Adipose tissue (tissue), 3 donors: ENCODE measurements around the gene SH3BP2. TPM values are rescaled to one million over a fixed set of nuclear protein-coding genes. Genes with fewer than 3 reads are reported as not detected.
"Not testable (repeated sequence)": the region's sequence is repeated elsewhere in the genome, so short reads cannot be mapped to it uniquely, and the experiment has no call there.

Source experiments
- H3K27ac ChIP-seq: one replicate; pipeline ENCODE4 v1.5.1; 2013; ENCODE audit warnings: low read depth, low read length
- WGBS, 3 donors: extraction: QIAGEN DNeasy Blood & Tissue Kit; methylation state at CpG; one replicate each; pipeline ENCODE4 v1.1.7; 2013; 5-methylcytosine and 5-hydroxymethylcytosine counted together
- polyA plus RNA-seq, 3 donors: library from polyadenylated mRNA; stranded (reverse); fragments of 200-250 nt; gene quantifications; one replicate each; pipeline ENCODE4 v1.2.3, GENCODE V29; 2013
- donor health status: healthy with polysubstance abuse.
- donor health status: Bipolar disorder and iron deficiency.
- donor health status: healthy.

The SH3BP2 gene
- polyA plus RNA-seq, 3 donors: 12.0 to 37.1 (median 24.5) TPM

DNA sequence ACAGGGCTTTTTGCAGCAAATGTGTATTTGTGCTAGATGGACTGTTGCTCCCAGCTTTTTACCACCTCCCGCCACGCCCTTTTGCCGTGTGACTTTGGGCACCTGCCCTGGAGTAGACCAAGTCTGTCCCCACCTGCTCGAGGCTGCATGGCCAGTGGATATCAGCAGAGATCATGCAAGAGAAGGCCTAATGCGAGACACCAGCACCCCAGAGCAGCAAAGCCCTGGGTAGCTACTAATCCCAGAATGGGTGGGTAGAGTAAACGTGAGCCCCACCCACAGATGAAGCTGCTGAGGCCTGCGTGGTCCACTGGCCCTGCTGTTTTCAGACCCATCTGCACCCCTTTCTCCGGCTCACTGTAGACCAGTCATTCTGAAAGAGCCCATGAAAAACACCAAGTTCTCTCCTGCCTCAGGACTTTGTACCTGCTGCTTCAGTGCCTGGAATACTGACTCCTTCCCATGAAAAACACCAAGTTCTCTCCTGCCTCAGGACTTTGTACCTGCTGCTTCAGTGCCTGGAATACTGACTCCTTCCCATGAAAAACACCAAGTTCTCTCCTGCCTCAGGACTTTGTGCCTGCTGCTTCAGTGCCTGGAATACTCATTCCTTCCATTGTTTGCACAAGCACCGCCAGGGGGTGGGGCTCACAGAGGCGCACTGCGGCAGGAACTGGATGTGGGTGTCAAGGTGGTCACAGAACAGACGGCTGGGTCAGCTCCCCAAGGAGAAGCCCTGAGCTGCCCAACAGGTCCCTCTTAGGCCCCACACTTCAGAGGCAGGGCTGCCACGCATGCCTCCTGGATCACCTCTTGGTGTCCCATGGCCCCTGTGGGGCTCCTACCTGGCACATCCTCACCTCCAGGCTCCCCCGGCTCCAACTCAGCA is 31.6 kb upstream of the SH3BP2 start:
- WGBS, 3 donors: 32 to 73% (median 69%) methylated on average over 14 of the region's 14 CpGs
- H3K27ac ChIP-seq: no peak overlapping the region

DNA sequence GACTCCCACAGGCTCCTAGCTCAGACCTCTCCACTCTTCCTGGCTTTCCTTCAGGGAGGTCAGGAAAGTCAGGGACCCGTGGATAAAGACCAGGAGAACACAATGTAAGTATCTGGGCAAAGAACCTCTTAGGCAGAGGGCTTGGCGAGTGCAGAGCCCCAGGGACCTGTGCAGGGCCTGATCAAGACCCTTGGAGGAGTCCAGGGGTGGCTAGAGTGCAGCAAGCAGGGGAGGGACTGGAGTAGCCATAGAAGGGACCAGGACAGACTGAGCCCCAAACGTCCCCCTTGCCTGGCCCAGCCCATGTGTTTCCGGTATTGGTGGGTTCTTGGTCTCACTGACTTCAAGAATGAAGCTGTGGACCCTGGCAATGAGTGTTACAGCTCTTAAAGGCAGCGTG is 30.8 kb upstream of the SH3BP2 start:
- whole genome bisulfite sequencing, 3 donors: 63 to 69% (median 67%) methylated on average over 5 of the region's 5 CpGs
- no peak overlapping the region for H3K27ac ChIP-seq

DNA sequence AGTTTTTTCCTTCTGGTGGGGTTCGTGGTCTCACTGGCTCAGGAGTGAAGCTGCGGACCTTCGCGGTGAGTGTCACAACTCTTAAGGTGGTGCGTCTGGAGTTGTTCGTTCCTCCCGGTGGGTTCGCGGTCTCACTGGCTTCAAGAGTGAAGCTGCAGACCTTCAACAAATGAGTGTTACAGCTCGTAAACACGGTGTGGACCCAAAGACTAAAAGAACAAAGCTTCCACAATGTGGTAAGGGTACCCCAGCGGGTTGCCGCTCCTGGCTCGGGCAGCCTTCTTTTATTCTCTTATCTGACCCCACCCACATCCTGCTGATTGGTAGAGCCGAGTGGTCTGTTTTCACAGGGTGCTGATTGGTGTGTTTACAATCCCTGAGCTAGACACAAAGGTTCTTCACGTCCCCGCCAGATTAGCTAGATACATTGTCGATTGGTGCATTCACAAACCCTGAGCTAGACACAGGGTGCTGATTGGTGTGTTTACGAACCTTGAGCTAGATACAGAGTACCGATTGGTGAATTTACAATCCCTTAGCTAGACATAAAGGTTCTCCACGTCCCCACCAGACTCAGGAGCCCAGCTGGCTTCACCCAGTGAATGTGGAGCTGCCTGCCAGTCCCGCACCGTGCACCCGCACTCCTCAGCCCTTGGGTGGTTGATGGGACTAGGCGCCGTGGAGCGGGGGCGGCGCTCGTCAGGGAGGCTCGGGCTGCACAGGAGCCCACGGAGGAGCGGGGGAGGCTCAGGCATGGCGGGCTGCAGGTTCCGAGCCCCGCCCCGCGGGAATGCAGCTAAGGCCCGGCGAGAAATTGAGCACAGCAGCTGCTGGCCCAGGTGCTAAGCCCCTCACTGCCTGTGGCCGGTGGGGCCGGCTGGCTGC is 30.2 kb upstream of the SH3BP2 start:
- WGBS, 3 donors: 90 to 95% (median 94%) methylated on average over 36 to 42 of the region's 42 CpGs

GRCh38 chr4:2763511-2763967 is 29.3 kb upstream of the SH3BP2 start:
- no peak overlapping the region for H3K27ac ChIP-seq
- WGBS, 3 donors: 35 to 47% (median 47%) methylated on average over 23 of the region's 23 CpGs

More for the DNA sequence above, 30.2 kb upstream of the SH3BP2 start:
- H3K27ac ChIP-seq: not testable (repeated sequence)

DNA sequence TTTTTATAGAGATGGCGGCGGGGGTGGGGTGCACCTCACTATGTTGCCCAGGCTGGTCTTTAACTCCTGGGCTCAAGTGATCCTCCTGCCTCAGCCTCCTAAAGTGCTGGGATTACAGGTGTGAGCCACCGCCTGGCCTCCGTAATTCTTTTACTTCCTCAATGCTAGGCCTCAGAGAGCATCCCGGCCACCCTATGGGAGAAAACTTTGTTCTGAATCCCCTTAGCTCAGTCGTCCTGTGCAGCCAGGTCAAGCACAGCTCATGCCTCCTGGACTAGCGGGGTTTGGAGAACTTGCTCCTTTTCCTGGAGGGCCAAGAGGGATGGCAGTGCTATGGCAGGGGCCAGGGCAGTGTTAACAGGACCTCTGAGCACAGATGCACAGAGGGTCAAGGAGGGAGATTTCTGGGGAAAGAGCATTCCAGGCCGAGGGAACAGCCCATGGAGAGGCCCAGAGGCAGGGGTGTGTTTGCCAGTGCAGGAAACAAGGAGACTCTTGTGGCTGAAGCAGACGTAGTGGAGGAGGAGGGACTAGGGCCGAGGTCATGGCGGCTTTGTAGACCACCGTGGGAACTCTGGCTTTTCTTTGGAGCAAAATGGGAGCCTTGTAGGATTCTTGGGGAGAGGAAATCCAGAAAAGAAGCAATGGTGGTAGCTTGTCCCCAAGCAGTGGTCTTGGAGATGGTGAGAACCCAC is 26.9 kb upstream of the SH3BP2 start:
- H3K27ac ChIP-seq: no peak overlapping the region
- 93 to 95% (median 95%) methylated on average over 12 of the region's 12 CpGs for WGBS, 3 donors

DNA sequence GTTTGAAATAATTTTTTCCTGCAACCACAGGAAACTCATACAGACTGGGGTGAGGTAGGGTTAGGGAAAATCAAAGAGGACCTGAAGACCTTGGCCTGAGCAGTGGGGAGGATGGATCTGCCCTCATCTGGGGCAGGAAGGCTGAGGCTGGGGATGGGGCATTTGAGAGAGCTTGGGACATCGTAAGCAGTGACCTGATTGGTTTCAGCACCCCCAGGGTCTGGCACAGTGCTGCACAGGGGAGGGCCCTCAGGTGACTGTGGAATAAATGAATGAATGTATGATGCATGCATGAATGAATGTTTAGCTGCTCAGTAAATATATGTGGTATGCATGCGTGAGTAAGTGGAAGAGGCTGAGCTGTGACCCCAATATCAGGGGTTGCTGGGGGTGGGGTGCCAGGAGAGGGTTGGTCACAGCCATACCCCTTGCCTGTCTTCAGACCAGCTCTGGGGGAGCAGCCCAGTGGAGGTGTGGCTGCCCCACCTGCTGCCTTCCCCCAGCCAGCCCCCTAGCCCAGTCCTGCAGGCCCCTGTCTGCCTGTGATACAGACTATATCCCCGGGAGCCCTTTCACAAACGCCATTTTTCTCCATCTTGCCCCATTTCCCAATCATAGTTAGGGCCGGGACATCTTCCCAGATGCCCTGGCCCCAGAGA is 25.7 kb upstream of the SH3BP2 start:
- 73 to 94% (median 74%) methylated on average over 5 of the region's 5 CpGs for WGBS, 3 donors

DNA sequence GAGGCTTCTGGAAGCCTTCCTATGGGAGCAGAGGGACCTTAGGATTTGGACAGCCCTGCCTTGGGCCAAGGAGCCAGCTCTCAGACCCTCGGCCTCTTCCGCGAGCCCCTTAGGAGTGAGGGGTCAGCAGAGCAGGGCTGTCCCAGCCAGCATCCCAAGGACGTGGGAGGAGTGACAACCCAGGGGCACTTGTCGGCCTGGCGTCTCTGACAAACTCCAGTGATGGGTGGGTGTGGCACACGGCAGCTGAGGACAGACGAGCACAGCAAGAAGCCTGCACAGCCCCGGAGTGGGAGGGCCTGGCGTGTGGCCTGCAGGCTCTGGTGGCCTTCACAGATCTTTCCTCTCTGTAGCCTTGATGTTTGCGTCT is 25.2 kb upstream of the SH3BP2 start:
- 62 to 81% (median 73%) methylated on average over 11 of the region's 11 CpGs for WGBS, 3 donors
- no peak overlapping the region for H3K27ac ChIP-seq

More for the DNA sequence above, 25.7 kb upstream of the SH3BP2 start:
- no peak overlapping the region for H3K27ac ChIP-seq

DNA sequence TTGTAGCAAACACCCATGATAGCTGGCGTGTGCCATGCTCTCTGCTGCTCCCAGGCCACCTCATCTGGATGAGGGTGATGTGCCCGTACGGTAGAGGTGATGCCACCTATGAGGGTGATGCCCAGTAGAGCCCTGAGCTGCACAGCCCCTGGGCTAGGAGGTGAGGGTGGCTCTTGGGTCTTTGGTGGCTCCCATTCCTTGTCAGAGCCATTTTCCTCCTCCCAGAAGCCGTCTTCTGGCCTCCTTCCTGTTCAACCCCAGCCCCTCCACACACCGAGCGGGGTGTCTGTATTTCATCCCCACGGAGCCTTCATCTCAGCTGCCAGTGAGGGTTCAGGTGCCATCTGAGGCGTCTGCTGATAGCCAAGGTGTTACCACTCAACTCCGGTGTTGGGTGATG is 24.8 kb upstream of the SH3BP2 start:
- H3K27ac ChIP-seq: no peak overlapping the region
- 83 to 93% (median 87%) methylated on average over 9 of the region's 9 CpGs for WGBS, 3 donors

GRCh38 chr4:2768921-2769336 is 24.0 kb upstream of the SH3BP2 start:
- H3K27ac ChIP-seq: no peak overlapping the region
- 61 to 64% (median 62%) methylated on average over 15 of the region's 15 CpGs for WGBS, 3 donors

- WGBS, 3 donors: 87 to 93% (median 88%) methylated on average over 3 of the region's 3 CpGs
- no peak overlapping the region for H3K27ac ChIP-seq
Measured at GRCh38 chr4:2771264-2771663, 21.6 kb upstream of the SH3BP2 start.

DNA sequence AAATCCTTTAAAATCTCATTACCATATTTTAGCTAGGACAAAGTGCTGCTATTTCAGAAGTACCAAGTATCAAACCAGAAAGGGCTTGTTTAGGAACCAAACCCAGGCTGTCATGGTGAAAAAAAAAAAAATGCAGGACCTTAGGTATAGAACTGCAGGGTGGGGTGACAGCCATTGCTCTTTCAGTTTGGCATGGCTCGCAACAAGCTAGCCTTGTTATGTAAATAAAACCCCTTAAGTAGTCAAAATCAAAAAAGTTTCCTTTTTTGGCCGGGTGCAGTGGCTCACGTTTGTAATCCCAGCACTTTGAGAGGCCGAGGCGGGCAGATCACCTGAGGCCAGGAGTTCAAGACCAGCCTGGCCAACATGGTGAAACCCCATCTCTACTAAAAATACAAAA is 12.2 kb upstream of the SH3BP2 start:
- not testable (repeated sequence) for H3K27ac ChIP-seq
- WGBS, 3 donors: 90 to 98% (median 92%) methylated on average over 5 of the region's 5 CpGs

- 92 to 94% (median 94%) methylated on average over 10 of the region's 10 CpGs for WGBS, 3 donors
Measured at GRCh38 chr4:2781911-2782310, 11.0 kb upstream of the SH3BP2 start.

DNA sequence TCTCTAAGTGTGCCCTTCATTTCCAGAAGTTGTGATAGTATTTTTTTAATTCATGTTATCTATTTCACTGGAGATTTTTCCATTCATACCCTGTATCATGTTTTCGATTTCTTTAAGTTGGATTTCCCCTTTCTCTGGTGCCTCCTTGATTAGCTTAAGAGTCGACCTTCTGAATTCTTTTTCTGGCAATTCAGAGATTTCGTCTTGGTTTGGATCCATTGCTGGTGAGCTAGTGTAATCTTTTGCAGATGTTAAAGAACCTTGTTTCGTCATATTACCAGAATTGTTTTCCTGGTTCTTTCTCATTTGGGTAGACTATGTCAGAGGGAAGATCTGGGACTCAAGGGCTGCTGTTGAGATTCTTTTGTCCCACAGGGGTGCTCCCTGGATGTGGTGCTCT is 9.1 kb upstream of the SH3BP2 start:
- WGBS, 3 donors: 85 to 86% (median 86%) methylated on average over 4 of the region's 4 CpGs
- H3K27ac ChIP-seq: no peak overlapping the region

More at GRCh38 chr4:2781911-2782310, 11.0 kb upstream of the SH3BP2 start:
- H3K27ac ChIP-seq: no peak overlapping the region

DNA sequence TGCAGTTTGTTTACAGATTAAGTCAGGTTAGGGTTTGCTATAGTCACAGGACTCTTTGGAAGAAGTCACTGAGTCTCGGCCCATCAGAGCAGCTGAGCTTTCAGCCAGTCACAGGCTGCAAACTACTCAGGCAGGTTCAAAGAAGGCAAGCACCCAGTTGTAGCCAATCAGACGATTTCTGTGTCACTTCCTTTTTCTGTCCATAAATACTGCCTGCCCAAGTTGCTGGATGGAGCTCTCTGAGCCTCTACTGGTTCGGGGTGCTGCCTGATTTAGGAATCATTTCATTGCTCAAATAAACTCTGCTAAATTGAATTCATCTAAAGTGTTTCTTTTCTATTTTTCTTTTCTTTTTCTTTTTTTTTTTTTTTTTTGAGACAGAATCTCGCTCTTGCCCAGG is 7.3 kb upstream of the SH3BP2 start:
- no peak overlapping the region for H3K27ac ChIP-seq
- 46 to 51% (median 49%) methylated on average over 4 of the region's 4 CpGs for WGBS, 3 donors

DNA sequence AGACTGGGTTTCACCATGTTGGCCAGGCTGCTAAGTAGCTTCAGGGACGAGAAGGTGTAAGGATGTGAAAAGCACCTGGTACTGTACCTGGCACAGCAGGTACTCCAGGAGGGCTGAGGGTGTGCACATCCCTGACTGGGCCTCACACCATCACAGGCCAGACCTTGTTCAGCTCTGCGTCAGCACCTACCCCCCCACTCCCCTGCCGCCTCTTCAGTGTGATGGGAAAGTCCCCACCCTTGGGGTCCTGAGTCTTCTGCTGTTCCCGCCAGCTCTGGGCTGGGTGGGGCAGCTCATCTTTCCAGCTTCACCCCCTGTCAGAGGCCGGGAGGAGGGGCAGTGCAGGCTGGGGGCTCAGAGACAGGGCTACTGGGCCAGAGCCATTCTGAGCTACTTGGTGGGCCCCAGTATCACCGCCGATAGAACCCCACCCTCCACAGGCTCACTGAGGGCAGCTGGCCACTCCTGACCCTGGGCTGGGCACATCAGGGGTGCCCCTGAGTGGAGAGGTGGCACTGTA is 6.7 kb upstream of the SH3BP2 start:
- H3K27ac ChIP-seq: no peak overlapping the region
- WGBS, 3 donors: 88 to 95% (median 90%) methylated on average over 7 of the region's 7 CpGs

GRCh38 chr4:2786794-2787229 is 6.1 kb upstream of the SH3BP2 start:
- H3K27ac ChIP-seq: no peak overlapping the region
- WGBS, 3 donors: 76 to 89% (median 83%) methylated on average over 7 to 9 of the region's 9 CpGs

DNA sequence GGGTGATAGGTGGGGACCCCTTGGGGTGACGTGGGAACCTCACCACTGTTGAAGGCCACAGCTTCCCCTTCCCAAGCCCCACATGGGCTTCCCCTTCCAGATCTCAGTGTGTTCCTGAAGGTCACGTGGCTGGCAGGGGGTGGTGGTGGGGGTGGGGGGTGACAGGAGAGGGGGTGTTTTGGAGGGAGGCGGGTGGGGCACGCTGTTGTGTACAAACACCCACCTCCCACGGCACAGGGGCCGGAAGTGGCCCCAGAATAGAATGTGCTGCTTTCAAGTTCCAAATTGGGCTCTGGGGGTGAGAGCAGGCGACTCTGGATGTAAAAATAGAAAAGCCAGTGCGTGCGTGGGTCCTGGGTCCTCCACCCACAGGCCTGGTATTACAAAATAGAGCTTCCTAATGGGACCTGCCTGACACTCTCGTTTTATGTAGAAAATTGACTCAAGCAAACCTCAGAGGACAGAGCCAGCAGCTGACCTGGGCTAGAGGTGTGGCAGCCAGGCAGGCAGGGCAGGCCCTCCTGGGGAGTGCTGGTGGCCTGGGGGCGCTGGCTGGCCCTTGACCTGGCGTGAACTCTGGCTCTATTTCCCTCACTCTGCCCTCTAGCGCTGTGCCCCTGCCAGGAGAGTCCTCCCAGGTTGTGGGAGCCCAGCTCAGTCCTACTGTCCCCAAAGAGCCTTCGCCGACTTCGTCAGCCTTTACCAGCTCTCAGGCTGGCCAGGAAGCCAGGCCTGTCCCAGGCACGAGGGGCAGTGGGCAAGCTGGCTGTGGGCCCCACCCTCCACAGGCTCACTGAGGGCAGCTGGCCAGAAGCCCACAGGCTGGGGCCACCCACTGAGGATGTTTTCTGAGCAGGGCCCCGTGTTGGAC is 5.4 kb upstream of the SH3BP2 start:
- 52 to 65% (median 57%) methylated on average over 17 to 18 of the region's 18 CpGs for WGBS, 3 donors
- no peak overlapping the region for H3K27ac ChIP-seq
